ENCODE measurements around the gene PRR11. TPM values are rescaled to one million over a fixed set of nuclear protein-coding genes. Genes with fewer than 3 reads are reported as not detected.
"Not testable (repeated sequence)": the region's sequence is repeated elsewhere in the genome, so short reads cannot be mapped to it uniquely, and the experiment has no call there.

The PRR11 gene
- total RNA-seq, 1 experiment from 2014 or later = 32.5 TPM

GRCh38 chr17:59219370-59219769 lies 63.8 kb downstream of the PRR11 start:
- no peak for DNase-seq (ENCODE audit: low spot score)

- peak; percentile 7 for DNase-seq (ENCODE audit: low spot score)
Measured at GRCh38 chr17:59219992-59220327, 64.4 kb downstream of the PRR11 start.

- peak; percentile 91 for DNase-seq (ENCODE audit: low spot score)
Measured at GRCh38 chr17:59220328-59221158, 65.0 kb downstream of the PRR11 start, which contains the start of gene GDPD1. TSS of gene GDPD1 (plus strand) at chr17:59220511. CDS start at chr17:59220610, 99 bp downstream.

GRCh38 chr17:59221159-59221847 lies 65.8 kb downstream of the PRR11 start:
- no peak for DNase-seq (ENCODE audit: low spot score)

GRCh38 chr17:59223813-59224212 lies 68.3 kb downstream of the PRR11 start:
- no peak for DNase-seq (ENCODE audit: low spot score)

GRCh38 chr17:59228588-59228987 lies 73.0 kb downstream of the PRR11 start:
- DNase-seq (ENCODE audit: low spot score) = not testable (repeated sequence)

GRCh38 chr17:59230764-59231163 lies 75.2 kb downstream of the PRR11 start:
- DNase-seq (ENCODE audit: low spot score) = no peak

- DNase-seq (ENCODE audit: low spot score) = no peak
Measured at GRCh38 chr17:59234631-59235030, 79.1 kb downstream of the PRR11 start.

GRCh38 chr17:59238906-59239305 lies 83.4 kb downstream of the PRR11 start:
- DNase-seq (ENCODE audit: low spot score) = no peak

GRCh38 chr17:59244081-59244480 lies 88.5 kb downstream of the PRR11 start:
- no peak for DNase-seq (ENCODE audit: low spot score)

Other genes with a start within 250 kb of the PRR11 start
- gene TRIM37, start 48.9 kb upstream of the PRR11 start, total RNA-seq (2014; rRNA removed; shearing (Covaris generic)) = 63.4 and 68.8 TPM in 2 replicates
- gene SKA2, start 560 bp upstream of the PRR11 start, total RNA-seq (2014; rRNA removed; shearing (Covaris generic)) = 223 and 313 TPM in 2 replicates
- gene SMG8, start 54.3 kb downstream of the PRR11 start, total RNA-seq (2014; rRNA removed; shearing (Covaris generic)) = 27.6 and 31.5 TPM in 2 replicates
- gene GDPD1, start 64.8 kb downstream of the PRR11 start, total RNA-seq (2014; rRNA removed; shearing (Covaris generic)) = 0.29 and 2.3 TPM in 2 replicates
- 0.38 and 1.2 TPM in 2 replicates for gene YPEL2, start 175.9 kb downstream of the PRR11 start, total RNA-seq (2014; rRNA removed; shearing (Covaris generic))

Data from A172 (cell line).